H9 (cell line): Measurements from ENCODE around the gene MYOD1. TPM values are rescaled to one million over a fixed set of nuclear protein-coding genes. Genes with fewer than 3 reads are reported as not detected.

Experiments
- DNase-seq: peaks from one replicate; pipeline ENCODE4 v3.0.0-alpha.2; 2017
- H2AFZ ChIP-seq: one replicate; pipeline ENCODE4 v1.6.1; 2013; ENCODE audit warnings: mild to moderate bottlenecking, low read length, control low read depth, moderate library complexity
- H2AK5ac ChIP-seq: 2 replicates; pipeline ENCODE4 v1.6.1; 2013; ENCODE audit warnings: low read length, control low read depth, mixed read lengths; ENCODE audit not compliant: insufficient read length
- H2BK120ac ChIP-seq: one replicate; pipeline ENCODE4 v1.6.1; 2013; ENCODE audit warnings: low read depth, mild to moderate bottlenecking, low read length, control low read depth, inconsistent platforms; ENCODE audit not compliant: poor library complexity, severe bottlenecking
- H2BK12ac ChIP-seq: 2 replicates; pipeline ENCODE4 v1.6.1; 2013; ENCODE audit warnings: low read length, control low read depth, mixed read lengths, low read depth; ENCODE audit not compliant: insufficient read length
- H2BK15ac ChIP-seq: 2 replicates; pipeline ENCODE4 v1.6.1; 2013; ENCODE audit warnings: low read depth, low read length, control low read depth
- H2BK20ac ChIP-seq: one replicate; pipeline ENCODE4 v1.6.1; 2013; ENCODE audit warnings: low read depth, mild to moderate bottlenecking, low read length, control low read depth, inconsistent platforms; ENCODE audit not compliant: poor library complexity, severe bottlenecking
- H2BK5ac ChIP-seq: 2 replicates; pipeline ENCODE4 v1.6.1; 2013; ENCODE audit warnings: low read length, control low read depth, mixed read lengths; ENCODE audit not compliant: insufficient read length
- H3K14ac ChIP-seq: 2 replicates; pipeline ENCODE4 v1.6.1; 2013; ENCODE audit warnings: low read length, control low read depth; ENCODE audit not compliant: insufficient read depth
- H3K18ac ChIP-seq: 2 replicates; pipeline ENCODE4 v1.6.1; 2013; ENCODE audit warnings: low read depth, mild to moderate bottlenecking, mixed read lengths, low read length, control low read depth; ENCODE audit not compliant: insufficient read length
- H3K23ac ChIP-seq: 2 replicates; pipeline ENCODE4 v1.6.1; 2013; ENCODE audit warnings: low read length, control low read depth, mixed read lengths, low read depth; ENCODE audit not compliant: insufficient read length
- H3K23me2 ChIP-seq: 2 replicates; pipeline ENCODE4 v1.6.1; 2013; ENCODE audit warnings: low read depth, mild to moderate bottlenecking, mixed read lengths, low read length, control low read depth; ENCODE audit not compliant: insufficient read length, poor library complexity, severe bottlenecking
- H3K27ac ChIP-seq: 2 replicates; pipeline ENCODE4 v1.5.1; 2013; ENCODE audit warnings: low read length, control low read depth, mixed read lengths, low read depth; ENCODE audit not compliant: insufficient read length
- H3K27me3 ChIP-seq: 2 replicates; pipeline ENCODE4 v1.6.1; 2013; ENCODE audit warnings: low read length, control low read depth, inconsistent platforms; ENCODE audit not compliant: insufficient read depth
- H3K4ac ChIP-seq: 2 replicates; pipeline ENCODE4 v1.6.1; 2013; ENCODE audit warnings: low read depth, mild to moderate bottlenecking, control low read depth, inconsistent platforms, low read length, moderate library complexity
- H3K4me1 ChIP-seq: 2 replicates; pipeline ENCODE4 v1.6.1; 2013; ENCODE audit warnings: low read length, control low read depth, inconsistent platforms; ENCODE audit not compliant: insufficient read depth
- H3K4me2 ChIP-seq: 2 replicates; pipeline ENCODE4 v1.6.1; 2013; ENCODE audit warnings: low read length, control low read depth, mixed read lengths; ENCODE audit not compliant: insufficient read length, insufficient read depth
- H3K56ac ChIP-seq: 2 replicates; pipeline ENCODE4 v1.6.1; 2013; ENCODE audit warnings: low read depth, mild to moderate bottlenecking, mixed read lengths, low read length, control low read depth; ENCODE audit not compliant: insufficient read length
- H3K79me1 ChIP-seq: 2 replicates; pipeline ENCODE4 v1.6.1; 2013; ENCODE audit warnings: low read depth, mild to moderate bottlenecking, moderate library complexity, low read length, control low read depth, inconsistent platforms; ENCODE audit not compliant: insufficient read depth, poor library complexity, severe bottlenecking
- H3K79me2 ChIP-seq: 2 replicates; pipeline ENCODE4 v1.6.1; 2013; ENCODE audit warnings: low read length, control low read depth, inconsistent platforms; ENCODE audit not compliant: insufficient read depth
- H3K9ac ChIP-seq: 2 replicates; pipeline ENCODE4 v1.6.1; 2013; ENCODE audit warnings: low read length, control low read depth, mixed read lengths; ENCODE audit not compliant: insufficient read length; ENCODE audit errors: extremely low read depth
- H3K9me3 ChIP-seq: one replicate; pipeline ENCODE4 v1.6.1; 2013; ENCODE audit warnings: low read depth, low read length, inconsistent platforms; ENCODE audit not compliant: control insufficient read depth
- H3T11ph ChIP-seq: one replicate; pipeline ENCODE4 v1.6.1; 2013; ENCODE audit warnings: mild to moderate bottlenecking, low read length, control low read depth, inconsistent platforms
- H4K20me1 ChIP-seq: one replicate; pipeline ENCODE4 v1.6.1; 2013; ENCODE audit not compliant: control insufficient read depth, insufficient read length, insufficient read depth
- H4K5ac ChIP-seq: 2 replicates; pipeline ENCODE4 v1.6.1; 2013; ENCODE audit warnings: low read depth, mild to moderate bottlenecking, mixed read lengths, low read length, control low read depth; ENCODE audit not compliant: insufficient read length
- H4K8ac ChIP-seq: replicated peaks from 2 replicates; pipeline ENCODE4 v1.6.1; 2013; ENCODE audit warnings: low read length, control low read depth, mixed read lengths, low read depth; ENCODE audit not compliant: insufficient read length
- H4K91ac ChIP-seq: 2 replicates; pipeline ENCODE4 v1.6.1; 2013; ENCODE audit warnings: low read depth, mild to moderate bottlenecking, moderate library complexity, mixed read lengths, low read length, control low read depth; ENCODE audit not compliant: insufficient read length
- H3K27ac Mint-ChIP-seq, 3 experiments: 2 replicates in 2 of 3; 3 replicates in 1 of 3; pipeline ENCODE4 v1.8.0; 2020 to 2021; ENCODE audit warnings: mixed read lengths in 3 of 3, mild to moderate bottlenecking in 1 of 3, moderate library complexity in 1 of 3
- H3K27me3 Mint-ChIP-seq: 2 replicates; pipeline ENCODE4 v1.8.0; 2021; ENCODE audit warnings: low read depth, mild to moderate bottlenecking, moderate library complexity, mixed read lengths
- H3K36me3 Mint-ChIP-seq, 3 experiments: 2 replicates in 2 of 3; 3 replicates in 1 of 3; pipeline ENCODE4 v1.8.0; 2020 to 2021; ENCODE audit warnings: low read depth in 3 of 3, mixed read lengths in 3 of 3; ENCODE audit not compliant: insufficient read depth in 1 of 3
- H3K4me1 Mint-ChIP-seq, 2 experiments: 2 replicates each; pipeline ENCODE4 v1.8.0; 2020; ENCODE audit warnings: mixed read lengths in 2 of 2
- H3K4me3 Mint-ChIP-seq, 2 experiments: 2 replicates in 1 of 2; 3 replicates in 1 of 2; pipeline ENCODE4 v1.8.0; 2020 to 2021; ENCODE audit warnings: mild to moderate bottlenecking in 2 of 2, mixed read lengths in 2 of 2, moderate library complexity in 1 of 2
- H3K9me3 Mint-ChIP-seq, 2 experiments: 2 replicates in 1 of 2; 3 replicates in 1 of 2; pipeline ENCODE4 v1.8.0; 2020; ENCODE audit warnings: mild to moderate bottlenecking in 2 of 2, mixed read lengths in 2 of 2, moderate library complexity in 1 of 2
- WGBS: extraction: QIAGEN DNeasy Blood & Tissue Kit; methylation state at CpG from one replicate; pipeline ENCODE4 v1.1.7; 2013; ENCODE audit warnings: missing lambda C conversion rate, low lambda C conversion rate, mixed read lengths; ENCODE audit not compliant: insufficient read length; ENCODE audit errors: extremely low coverage; 5-methylcytosine and 5-hydroxymethylcytosine counted together
- total RNA-seq: library from RNA; stranded (reverse); gene quantifications from 2 replicates; pipeline ENCODE4 v1.2.1, GENCODE V29; 2021
- TF ChIP-seq, protein P1 (sequence below): fragments of 200-600 bp; sonication (generic); conservative IDR thresholded peaks from 3 replicates; pipeline ENCODE4 v1.8.0; 2021; ENCODE audit warnings: antibody characterized with exemption, mild to moderate bottlenecking

MYOD1 gene
- total RNA-seq, 1 experiment from 2014 or later, result not detected

DNA sequence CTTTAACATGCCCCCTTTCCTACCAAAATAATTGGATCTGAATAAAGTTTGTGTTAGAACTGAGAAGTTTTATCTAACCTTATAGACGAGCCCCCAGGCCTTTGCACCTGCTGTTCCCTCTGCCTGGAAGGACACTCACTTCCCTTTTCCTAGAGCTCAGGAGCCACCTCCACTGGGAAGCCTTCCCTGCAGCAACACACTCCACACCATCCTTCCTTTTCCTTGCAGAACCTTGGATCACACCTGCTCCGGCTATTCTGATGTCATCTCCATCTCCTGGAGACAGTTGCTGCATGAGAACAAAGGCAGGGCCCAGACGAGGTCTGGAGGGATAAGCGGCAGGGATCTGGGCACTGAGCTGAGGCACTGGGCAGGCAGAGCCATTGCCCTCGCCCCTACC is 22.6 kb upstream of the MYOD1 start:
- no peak overlapping the region for H3K18ac ChIP-seq
- TF ChIP-seq, protein P1, sequence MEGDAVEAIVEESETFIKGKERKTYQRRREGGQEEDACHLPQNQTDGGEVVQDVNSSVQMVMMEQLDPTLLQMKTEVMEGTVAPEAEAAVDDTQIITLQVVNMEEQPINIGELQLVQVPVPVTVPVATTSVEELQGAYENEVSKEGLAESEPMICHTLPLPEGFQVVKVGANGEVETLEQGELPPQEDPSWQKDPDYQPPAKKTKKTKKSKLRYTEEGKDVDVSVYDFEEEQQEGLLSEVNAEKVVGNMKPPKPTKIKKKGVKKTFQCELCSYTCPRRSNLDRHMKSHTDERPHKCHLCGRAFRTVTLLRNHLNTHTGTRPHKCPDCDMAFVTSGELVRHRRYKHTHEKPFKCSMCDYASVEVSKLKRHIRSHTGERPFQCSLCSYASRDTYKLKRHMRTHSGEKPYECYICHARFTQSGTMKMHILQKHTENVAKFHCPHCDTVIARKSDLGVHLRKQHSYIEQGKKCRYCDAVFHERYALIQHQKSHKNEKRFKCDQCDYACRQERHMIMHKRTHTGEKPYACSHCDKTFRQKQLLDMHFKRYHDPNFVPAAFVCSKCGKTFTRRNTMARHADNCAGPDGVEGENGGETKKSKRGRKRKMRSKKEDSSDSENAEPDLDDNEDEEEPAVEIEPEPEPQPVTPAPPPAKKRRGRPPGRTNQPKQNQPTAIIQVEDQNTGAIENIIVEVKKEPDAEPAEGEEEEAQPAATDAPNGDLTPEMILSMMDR, result no peak
- no peak overlapping the region for H4K91ac ChIP-seq
- H3K9ac ChIP-seq, result no peak overlapping the region
- no peak overlapping the region for H3K14ac ChIP-seq
- H3K56ac ChIP-seq, result no peak overlapping the region
- no peaks in the 10 kb centered on the region for H3K79me1 ChIP-seq
- H2BK5ac ChIP-seq, result no peak overlapping the region
- H3K36me3 Mint-ChIP-seq, result no peaks in the 10 kb centered on the region
- no peaks in the 10 kb centered on the region for H3K9me3 ChIP-seq
- no peak overlapping the region for H2AK5ac ChIP-seq
- peak overlapping the region in 1 of 2 experiments; percentile 47; a peak in 1 of 5 replicates for H3K4me3 Mint-ChIP-seq
- no peak overlapping the region for H3K27ac ChIP-seq
- peaks cover 19% of the 10 kb centered on the region for H3K27me3 ChIP-seq
- peaks cover 4% of the 10 kb centered on the region for H3K23me2 ChIP-seq
- no peaks in the 10 kb centered on the region for H3K9me3 Mint-ChIP-seq
- DNase-seq, result no peak
- no peaks in the 10 kb centered on the region for H3K4me1 ChIP-seq
- no CpG with 5 or more reads among the region's 5 CpGs for WGBS
- H3K4me2 ChIP-seq, result no peak overlapping the region
- no peak overlapping the region for H4K8ac ChIP-seq
- no peak overlapping the region for H2BK15ac ChIP-seq
- H3K27me3 Mint-ChIP-seq, result peaks cover 65% of the 10 kb centered on the region
- H3K23ac ChIP-seq, result no peak overlapping the region
- no peak overlapping the region for H2BK20ac ChIP-seq
- no peak overlapping the region for H4K5ac ChIP-seq
- H4K20me1 ChIP-seq, result no peaks in the 10 kb centered on the region
- no peak overlapping the region for H3K4ac ChIP-seq
- no peak overlapping the region for H2BK12ac ChIP-seq
- H3T11ph ChIP-seq, result no peak overlapping the region
- no peak overlapping the region for H3K27ac Mint-ChIP-seq
- H2BK120ac ChIP-seq, result no peak overlapping the region
- 0 out of 2 replicates have a peak, but pooled peaks cover 1% of the 10 kb centered on the region for H3K79me2 ChIP-seq
- H3K4me1 Mint-ChIP-seq, result peaks cover 0 to 17% of the 10 kb centered on the region in 2 experiments; a peak in 3 of 4 replicates
- H2AFZ ChIP-seq, result no peak overlapping the region
